Tongue (tissue), 2 donors: ENCODE results near the gene HDGF. TPM values are rescaled to one million over a fixed set of nuclear protein-coding genes. Genes with fewer than 3 reads are reported as not detected.

Source experiments
- DNase-seq: peaks from one replicate; pipeline ENCODE4 v3.0.0-alpha.2; 2015
- total RNA-seq: library from RNA; depleted of rRNA; stranded (reverse); fragments of >200 nt; gene quantifications from one replicate; pipeline ENCODE4 v1.2.3, GENCODE V29; 2014

HDGF gene
- 130 TPM for total RNA-seq

DNA sequence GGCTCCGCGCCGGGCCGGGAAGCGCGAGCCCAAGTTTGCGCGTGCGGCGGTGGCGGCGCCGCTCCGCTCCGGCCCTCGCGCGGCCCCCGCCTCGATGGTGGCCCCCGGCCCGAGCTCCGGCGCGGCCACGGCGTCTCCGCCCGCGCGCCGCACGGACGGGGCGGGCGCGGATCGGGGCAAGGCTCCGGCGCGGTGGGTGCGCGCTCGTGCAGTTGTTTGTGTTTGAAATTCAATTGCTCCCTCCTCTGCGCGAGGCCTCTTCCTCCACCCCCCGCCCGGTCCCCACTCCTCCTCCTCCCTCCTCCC, at the start of gene HDGF:
HDGF (minus strand) TSS at position 225 of the 306 bp plus-strand sequence. CDS start 246 bp downstream, outside the sequence.
- DNase-seq: no peak

DNA sequence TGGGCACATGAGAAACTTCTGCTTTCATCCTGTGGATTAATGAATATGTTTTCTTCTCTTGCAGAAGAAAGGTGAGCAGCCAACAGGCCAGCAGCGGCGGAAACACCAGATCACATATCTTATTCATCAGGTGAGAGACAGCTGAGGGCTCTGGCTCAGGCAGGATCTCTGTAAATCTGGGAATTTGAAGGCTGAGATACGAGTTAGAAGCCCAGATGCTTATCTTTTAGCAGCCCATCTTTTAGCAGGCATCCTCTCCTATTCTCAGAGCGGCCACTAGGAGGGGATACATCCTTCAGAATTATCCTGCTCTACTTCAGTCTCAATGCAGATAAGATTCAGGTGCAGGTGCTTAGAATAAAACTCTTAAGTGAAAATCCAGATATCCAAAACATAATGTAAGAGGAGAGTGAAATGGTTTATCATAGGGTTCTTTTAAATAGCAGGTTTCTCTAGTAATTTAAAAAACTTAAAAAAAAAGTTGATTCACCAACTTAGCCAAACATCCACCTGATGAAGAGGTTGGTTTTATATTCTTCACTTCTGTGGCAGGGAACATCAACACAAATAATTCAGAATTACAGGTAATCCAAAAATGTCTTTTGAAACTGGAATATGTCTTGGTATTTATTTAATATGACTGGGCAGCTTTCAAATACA, 45.9 kb upstream of the HDGF start:
- DNase-seq: peak; percentile 75

DNA sequence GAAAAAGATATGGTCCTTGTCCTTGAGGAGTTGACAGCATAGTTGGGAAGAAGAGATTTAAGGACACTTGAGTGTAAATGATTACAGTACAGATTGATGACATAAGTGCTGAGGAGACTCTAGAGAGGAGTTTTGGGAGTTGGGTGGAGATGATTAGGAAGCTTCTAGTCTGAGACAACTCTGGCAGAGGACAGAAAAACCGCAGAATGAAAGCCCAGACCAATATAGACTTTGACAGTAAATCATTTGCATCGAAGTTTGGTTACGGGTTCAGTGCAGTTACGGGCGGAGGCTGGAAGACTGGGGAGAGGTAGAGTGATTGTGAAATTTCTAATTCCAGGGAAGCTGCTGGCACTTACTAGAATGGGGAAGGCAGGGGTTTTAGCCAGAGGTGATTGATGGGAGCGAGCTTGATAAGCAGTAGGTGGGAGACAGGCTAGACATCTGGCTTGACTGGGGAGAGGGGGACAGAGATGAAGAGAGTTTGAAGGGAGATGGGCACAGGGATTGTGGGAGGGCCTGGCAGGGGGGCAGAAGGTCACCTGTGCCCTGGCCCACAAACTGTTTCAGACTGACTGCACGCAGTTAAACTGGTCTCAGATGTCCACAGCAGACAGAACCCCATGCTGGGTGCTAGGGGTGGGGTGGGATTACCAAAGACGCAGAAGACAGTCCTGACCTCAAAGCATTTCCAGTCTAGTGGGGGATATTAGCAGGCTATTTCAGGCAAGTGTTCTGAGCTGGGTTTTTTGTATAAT, 45.0 kb upstream of the HDGF start:
- no peak for DNase-seq

DNA sequence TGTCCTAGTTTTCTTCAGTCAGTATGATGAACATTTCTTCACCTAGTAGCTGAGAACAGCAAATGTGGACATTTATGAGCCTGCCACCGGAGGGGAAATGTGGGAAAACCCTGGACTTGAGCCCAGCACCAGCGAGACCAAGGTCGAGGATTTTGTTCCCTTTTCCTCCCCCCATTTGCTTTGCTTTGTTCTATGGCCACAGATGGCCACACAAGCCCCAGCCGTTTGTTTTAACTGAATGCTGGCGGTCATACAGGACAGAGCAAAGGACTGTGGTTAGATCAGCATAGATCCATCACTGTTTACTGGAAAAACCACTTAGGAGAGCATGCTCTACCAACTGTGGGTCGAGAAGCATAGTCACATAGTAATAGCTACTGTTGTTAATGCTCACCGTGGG, 44.3 kb upstream of the HDGF start:
- DNase-seq: no peak

DNA sequence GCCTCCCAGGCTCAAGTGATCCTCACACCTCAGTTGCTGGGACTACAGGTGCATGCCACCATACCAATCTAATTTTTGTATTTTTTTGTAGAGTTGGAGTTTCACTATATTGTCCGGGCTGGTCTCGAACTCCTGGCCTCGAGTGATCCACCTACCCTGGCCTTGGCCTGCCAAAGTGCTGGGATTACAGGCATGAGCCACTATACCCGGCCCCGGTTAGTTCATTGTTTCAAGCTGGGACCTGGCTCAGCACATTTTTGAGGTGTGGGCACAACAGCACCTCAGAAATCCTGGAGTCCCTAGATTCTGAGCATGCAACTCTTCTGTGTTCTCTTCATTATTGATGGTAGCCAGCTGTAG, 43.9 kb upstream of the HDGF start:
- DNase-seq: no peak

DNA sequence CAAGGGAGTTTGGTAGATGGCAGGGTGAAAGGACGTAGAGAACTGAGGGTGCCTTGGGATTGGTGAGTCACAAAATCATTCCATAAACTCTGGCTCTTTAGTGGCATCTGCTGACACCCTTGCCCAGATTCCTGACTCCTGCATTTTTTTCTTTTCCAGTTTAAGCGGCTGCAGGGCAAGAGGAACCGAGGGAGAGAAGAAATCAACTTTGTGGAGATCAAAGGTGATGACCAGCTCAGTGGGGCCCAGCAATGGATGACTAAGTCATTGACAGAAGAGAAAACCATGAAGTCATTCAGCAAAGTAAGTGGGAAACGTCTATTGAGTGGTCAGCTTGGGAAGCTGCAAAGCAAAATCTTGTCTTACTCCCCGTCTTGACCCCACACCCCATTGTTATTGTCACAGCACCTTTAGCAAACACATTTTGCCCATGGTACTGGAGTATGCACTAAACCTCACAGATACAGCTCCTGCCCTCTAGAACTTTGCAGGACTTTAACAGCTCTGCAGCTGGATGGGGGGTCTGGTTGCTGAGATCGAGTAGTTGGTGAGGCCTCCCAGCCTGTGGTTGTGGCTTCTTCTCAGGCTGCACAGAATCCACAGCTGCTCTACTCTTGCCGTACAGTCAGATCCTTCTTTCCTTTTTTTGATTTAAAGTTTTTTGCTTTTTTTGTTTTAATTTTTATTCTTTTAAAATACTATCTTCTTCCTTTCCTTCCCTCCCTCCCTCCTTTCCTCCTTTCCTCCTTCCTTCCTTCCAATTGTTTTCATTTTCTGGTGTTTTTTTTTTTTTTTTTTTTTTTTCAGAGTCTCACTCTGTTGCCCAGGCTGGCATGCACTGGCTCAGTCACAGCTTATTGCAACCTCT, 43.3 kb upstream of the HDGF start:
- DNase-seq: no peak

DNA sequence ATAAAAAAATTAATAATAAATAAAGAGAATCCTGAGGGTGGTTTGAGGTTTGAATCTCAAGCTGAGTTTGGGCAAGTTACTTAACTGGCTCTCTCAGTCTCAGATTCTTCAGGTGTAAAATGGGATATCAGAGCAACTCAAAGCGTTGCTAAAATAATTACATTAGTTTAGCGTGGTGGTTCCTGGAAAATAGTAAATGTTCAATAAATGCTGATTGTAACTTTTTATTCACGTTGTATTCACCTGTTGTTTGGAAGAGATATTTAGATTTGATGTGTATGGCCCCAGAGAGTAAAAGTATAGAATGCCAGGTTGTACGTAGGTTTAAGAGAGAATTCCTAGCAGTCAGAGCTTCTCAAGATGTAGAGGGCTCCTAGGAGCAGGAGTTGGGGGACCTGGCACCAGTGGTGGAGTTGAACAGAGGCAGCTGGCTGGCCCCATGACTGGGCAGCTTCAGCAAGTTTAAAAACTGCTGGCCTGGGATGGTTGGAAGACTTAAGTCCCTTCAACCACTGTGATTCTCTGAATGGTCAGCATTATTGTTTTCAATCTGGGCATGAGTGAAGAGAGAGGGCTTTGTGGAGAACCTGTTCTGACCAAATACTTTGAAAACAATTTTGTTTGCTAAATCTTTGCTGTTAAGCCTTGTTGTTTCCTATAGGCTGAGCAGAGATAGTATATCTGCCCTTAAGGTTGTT, 38.3 kb upstream of the HDGF start:
- no peak for DNase-seq

GRCh38 chr1:156788136-156788535, 36.7 kb upstream of the HDGF start:
- DNase-seq: no peak

DNA sequence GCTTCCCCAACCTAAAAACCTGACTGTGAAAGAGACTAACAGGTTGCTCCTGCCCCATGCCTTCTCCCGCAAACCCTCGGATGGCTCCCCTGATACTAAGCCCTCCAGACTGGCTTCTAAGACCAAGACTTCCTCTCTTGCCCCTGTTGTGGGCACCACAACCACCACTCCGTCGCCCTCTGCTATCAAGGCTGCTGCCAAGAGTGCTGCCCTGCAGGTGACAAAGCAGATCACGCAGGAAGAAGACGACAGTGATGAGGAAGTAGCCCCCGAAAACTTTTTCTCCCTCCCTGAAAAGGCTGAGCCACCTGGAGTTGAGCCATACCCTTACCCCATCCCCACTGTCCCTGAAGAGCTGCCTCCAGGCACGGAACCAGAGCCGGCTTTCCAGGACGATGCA, 35.2 kb upstream of the HDGF start:
- DNase-seq: no peak

DNA sequence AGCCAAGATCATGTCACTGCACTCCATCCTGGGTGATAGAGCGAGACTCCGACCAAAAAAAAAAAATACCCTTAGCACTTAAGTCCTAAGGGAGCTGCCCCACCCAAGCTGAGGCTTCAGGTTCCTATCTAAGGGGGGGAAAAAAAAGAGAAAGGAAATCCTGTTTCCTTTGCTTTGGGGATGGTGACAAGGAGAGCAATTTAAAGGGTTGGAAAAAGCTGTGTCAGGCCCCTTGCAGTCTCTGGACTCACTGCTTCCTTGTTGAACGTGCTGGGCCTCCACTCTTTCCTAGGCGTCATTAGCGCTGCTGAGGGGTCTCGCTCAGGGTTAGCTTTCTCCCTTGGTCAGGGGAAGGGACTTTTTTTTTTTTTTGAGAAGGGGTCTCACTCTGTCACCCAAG, 34.0 kb upstream of the HDGF start:
- DNase-seq: no peak

DNA sequence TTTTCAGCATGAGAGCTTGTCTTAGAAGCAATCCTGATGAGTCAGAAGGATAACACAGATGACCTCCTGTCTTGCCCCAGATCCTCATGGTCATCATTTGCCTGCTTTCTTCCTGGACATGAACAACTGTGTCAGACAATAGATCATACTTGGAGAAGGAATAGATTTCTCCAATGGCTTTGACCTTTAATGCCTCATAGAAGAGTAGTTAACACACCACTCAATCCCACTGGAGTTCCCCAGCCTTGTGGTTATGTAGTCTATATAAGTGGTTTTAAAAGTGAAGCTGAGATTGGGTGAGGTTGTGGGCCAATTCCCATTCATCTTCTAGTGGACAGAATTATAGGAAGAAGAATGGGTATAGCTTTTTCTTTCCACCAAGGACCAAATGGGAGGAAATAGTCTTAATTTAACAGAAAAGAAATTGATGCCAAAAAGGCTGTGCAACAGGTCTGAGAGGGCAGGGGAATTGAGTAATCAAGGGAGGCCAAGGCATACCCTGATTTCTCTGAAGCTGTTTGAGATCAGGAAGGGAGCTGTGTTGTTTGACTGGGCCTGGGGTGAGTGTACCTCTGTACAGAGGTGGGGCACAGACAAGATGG, 30.2 kb upstream of the HDGF start:
- DNase-seq: no peak

- no peak for DNase-seq
These were observed 26.1 kb upstream of the HDGF start for GRCh38 chr1:156777573-156777972.

DNA sequence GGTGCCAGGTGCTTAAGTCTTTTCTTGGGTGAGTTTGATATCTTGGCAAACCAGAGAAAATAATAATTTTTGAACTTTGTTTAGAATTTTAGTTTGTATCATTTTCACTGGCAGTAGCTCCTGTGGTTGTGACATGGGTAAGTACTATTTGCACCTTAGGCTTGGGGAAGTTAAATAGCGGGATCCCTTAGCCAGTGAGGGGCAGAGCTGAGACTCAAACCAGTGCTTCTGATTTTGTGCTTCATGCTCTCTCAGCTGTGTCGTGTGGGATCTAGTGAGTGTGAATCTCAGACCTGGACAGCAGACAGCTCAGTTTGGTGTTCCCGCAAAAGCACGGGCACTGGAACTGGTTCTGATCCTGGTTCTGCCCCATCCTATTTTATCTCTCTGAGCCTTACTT, 25.5 kb upstream of the HDGF start:
- DNase-seq: no peak

DNA sequence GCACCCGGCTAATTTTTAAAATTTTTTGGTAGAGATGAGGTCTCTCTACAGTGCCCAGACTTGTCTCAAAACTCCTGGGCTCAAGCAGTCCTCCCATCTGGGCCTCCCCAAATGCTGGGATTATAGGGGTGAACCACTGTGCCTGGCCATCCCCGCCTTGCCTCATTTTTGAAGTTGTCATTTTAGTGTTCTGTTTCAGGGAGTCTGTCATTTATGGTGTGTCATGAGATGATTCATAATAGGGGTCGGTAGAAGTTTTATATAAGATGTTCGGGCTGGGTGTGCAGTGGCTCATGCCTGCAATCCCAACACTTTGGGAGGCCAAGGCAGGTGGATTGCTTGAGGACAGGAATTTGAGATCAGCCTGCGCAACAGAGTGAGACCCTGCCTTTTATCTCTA, 24.3 kb upstream of the HDGF start:
- no peak for DNase-seq

GRCh38 chr1:156773607-156774006, 22.1 kb upstream of the HDGF start:
- no peak for DNase-seq

- no peak for DNase-seq
These were observed 21.4 kb upstream of the HDGF start for GRCh38 chr1:156772728-156773497.

GRCh38 chr1:156772222-156772621, 20.7 kb upstream of the HDGF start:
- DNase-seq: no peak

- no peak for DNase-seq
These were observed 17.3 kb upstream of the HDGF start for GRCh38 chr1:156768610-156769295.

GRCh38 chr1:156767879-156768604, 16.6 kb upstream of the HDGF start:
- DNase-seq: peak; percentile 54
